NCI-H1105 (cell line): ENCODE measurements around the gene DDX24.

Experiments used
- DNase-seq: peaks from one replicate; lab custom pipeline; 2025; lab: John Stamatoyannopoulos, UW

Gene DDX24

DNA sequence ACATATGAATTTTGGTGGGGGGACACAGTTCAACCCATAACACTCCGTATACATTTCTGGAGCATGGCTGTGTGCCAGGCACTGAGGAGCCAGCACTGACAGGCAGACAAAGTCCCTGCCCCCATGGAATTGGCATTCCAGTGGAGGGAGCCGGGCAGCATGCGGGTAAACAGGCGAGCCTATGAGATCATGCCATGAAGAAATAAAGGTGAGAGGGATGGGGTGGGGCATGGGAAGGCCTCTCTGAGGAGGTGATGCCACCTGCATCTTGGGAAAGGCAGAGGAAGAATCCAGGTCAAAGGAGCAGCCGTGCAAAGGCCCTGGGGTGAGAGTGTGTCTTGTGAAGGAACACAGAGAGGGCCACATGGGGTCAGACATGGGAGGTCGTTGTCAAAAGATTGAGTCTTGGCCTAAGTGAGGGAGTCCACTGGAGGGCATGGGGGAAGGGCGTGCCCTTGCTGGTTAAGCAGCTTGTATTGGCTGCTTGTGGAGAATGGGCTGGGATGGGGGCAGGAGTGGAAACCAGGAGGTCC lies 51.3 kb downstream of the DDX24 start:
- DNase-seq: no peak

DNA sequence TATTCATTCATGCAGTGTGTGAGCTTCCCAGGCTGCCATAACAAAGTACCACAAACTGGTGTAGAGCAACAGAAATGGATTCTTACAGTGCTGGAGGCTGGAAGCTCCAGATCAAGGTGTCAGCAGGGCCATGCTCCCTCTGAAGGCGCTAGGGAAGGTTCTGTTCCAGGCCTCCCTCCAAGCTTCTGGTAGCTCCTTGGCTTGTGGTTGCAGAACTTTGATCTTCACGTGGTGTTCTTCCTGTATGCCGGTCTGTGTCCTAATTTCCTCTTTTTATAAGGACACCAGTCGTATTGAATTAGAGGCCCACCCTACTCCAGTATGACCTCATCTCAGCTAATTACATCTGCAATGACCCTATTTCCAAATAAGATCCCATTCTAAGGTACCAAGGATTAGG lies 51.7 kb downstream of the DDX24 start:
- DNase-seq: no peak

DNA sequence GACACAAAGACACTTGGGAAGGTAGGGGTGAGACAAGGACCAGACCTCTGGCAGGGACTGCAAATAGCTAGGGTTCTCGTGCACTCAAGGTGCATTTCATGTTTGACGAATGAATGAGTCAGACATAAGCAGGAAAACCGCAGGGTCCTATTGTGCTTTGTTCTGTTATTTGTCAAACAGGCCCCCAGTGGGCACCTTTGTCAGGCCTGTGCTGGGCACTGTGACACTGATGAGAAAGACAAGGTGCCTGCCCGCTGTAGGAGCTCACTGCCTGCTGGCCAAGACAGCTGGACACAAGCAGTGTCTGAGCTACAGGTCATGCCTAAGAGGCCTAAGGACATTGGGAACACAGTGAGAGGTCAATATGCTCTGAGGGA lies 52.6 kb downstream of the DDX24 start:
- no peak for DNase-seq

DNA sequence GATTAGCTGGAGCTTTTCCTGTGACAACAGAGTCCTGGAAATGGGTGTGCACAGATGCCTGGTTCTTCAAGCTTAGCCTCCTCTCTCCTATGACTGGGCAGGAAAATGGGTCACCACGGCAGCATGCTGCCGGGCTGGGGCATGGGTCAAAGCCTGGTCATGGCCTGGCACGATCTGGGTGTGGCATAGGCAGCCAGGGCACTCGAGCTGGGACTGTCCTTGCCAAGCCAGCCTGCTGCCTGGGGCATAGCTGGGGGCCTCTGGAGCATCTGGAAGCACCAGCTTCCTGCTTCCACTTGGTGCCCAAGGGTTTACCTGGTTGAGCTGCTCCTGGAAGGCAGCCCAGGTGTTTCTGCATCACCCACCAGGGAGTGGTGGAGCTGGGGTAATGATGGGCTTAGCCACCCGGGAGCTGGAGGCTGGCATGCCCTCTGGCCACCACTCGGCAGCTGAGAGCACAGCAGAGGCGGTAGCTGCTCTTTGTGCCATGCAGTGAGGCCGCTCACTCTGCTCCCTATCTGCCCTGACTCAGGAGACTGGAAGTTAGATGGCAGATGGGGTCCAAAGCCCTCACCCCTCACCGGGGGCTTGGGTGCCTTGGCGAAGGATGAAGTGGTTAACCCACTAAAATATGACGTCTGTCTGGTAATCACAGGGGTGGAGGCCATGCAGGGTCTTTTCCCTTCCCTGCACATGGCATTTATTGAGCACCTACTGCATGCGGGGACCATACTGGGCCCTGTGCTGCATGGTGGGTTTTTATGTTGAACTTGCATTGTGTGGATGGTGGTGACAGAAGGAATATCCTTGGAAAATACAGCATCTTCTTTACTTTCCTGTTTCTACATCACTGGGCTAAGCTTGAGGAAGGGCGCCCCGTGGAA lies 53.2 kb downstream of the DDX24 start:
- no peak for DNase-seq

DNA sequence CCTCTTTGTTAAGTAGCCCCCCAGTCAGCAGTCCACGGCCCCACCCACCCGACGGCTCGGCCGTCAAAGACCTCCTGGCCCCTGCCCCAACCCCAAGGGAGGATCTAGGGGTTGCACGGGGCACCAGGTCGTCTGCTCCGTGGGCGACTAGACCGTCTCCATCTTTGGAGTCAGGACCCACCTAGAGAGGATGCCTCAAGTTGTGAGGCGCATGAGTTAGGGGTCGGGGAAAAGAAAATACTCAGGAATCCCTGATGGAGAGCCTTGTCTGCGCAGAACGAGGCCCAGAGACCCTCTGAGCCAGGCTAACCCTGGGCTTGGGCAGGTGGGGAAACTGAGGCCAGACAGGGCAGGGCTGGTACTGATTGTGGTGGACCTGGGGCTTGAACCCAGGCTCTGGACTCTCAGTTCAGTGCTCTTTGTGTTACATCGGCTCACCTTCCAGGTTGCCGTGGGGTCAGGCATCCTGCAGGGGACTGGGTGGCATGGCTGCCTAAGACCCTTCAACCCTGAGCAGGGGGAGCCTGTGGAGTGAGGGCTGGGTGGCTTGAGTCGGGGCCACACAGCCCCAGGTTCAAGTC lies 54.0 kb downstream of the DDX24 start:
- DNase-seq: no peak

DNA sequence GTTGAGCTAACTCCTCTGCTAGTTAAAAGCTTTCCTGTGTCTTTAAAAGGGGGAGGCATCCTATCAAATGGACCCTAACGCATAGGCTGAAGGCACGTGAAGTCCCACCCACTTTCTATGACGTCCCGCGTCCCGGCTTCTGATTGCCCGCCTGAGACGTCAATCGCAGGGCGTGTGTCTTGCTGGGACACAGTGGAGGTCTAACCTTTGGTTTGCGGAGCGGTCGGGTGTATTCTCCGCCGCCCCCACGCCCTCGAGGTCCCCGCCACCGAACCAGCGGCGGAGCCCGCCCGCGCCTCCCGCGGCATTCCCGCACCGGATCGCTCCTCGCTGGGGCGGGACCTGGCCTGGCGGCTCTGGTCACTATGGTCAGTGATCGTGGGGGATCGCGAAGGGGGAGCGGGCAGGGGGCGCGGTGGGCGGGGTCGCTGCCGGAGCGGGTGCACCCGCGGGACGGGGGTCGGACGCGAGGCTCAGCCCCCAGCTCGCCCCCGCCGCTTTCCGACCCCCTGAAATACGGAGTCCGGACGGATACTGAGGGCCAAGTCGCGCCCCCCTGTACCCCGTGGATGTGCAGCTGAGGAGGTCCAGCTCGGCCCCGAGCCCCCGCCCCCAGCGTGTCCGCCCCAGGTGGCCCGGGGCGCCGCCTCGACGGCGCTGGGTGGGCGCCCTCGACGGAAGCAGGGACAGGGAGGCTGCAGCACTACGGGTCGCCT lies 54.7 kb downstream of the DDX24 start, which contains the start of gene OTUB2:
Gene OTUB2 (plus strand): TSS at position 168 of the 716 bp plus-strand sequence. CDS start 198 bp downstream, at position 366.
- DNase-seq: peak; percentile 96

DNA sequence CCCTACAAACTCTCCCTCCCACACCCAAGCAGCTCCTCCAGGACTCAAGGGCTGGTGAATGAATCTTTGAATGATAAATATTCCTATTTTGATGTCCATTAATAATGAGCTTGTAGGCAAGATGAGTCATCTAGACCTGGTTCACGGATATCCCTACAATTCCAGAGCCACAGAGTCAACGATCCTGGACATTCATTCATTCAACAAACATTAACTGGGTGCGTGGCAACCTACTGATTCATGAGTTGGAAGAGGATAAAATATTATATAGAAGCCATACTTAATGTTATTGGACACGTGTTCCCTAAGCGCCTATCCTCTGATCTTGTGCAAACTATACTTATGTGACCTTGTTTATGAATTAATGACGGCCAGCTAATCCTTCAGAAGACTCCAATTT lies 55.3 kb downstream of the DDX24 start:
- no peak for DNase-seq

DNA sequence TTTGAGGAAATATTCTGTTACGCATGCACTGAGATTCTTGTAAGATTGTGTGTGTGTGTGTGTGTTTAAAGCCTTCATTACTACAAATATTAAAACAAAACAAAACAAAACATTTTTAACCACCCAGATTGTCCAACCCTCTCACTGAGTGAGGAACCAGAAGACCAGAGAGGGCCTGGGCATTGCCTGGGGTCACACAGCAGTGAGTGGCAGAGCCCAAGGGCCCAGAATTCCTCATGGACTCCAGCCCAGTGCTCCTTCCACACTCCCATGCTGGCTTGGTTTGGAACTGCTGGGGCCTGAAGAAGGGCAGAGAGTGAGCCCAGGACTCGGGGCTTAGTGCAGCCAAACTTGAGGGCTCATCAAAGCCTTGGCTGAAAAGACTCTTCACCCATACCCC lies 56.5 kb downstream of the DDX24 start:
- DNase-seq: no peak

DNA sequence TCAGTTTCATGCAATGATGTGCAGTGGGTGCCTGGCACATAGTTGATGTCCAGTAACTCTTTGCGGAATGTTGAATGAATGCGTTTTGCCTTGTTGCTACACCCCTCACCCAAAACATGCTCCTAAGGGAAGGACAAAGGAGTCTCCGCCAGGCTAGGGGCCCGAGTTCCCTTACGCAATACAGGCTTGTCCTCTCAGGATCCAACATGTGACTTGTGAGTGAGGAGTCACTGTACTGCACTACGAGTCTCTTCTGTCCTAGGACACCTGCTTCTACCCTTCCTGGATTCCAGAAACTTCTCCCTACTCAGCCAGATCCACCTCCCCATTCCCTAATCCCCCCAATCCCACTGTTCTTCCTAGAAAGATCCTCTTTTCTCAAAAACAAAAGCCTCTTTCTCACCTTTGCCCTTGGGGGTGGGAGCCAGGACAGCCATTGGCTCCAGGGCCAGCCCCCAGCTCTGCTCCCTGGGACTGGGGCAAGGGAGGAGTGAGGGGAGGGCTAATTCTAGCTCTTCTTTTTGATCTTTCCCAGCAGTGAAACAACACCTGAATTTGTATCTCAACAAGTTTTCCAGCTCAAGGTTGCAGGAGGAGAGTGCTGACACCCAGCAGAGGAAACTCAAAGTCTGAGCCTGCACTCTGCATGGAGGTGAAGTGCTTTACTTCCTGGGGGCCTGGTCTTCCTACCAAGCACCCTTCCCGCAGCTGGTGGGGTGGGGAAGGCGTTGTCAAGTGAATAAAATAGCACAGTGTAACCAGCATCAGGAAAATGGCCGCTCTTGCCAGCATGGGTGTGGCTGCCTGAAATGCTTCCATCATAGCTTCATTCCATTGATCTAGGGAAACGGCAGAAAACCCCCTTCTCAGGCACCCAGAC lies 58.2 kb downstream of the DDX24 start:
- DNase-seq: no peak

DNA sequence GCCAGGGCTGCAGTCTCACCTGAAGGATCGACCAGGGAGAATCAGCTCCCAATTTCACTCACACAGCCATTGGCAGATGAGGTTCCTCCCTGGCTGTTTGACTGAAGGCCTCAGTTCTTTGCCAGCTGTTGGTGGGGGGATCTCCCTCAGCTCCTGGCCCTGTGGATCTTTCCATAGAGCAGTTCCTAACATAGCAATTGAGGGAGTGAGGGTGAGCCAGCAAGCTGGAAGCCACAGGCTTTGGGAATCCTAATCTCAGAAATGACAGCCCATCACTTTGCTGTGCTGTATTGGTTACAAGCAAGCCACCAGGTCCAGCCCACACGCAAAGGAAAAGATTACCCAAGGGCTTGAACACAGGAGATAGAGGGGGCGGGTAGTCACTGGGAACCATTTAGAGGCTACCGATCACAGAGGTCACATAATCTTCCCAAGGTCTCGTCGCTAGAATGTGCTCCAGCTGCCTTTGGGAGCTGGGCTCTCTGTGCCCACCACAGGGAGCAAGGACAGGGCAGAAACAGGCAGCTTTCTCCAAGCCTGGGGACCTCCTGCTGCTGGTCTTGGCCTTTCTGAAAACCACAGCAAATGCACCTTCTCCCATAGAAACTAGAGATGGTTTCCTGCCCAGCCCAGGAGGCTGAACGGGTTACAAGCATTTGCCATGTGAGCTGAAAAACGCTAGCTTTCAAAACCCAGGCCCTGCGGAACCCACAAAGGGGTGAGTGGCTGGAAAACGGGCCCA lies 59.4 kb downstream of the DDX24 start:
- no peak for DNase-seq

DNA sequence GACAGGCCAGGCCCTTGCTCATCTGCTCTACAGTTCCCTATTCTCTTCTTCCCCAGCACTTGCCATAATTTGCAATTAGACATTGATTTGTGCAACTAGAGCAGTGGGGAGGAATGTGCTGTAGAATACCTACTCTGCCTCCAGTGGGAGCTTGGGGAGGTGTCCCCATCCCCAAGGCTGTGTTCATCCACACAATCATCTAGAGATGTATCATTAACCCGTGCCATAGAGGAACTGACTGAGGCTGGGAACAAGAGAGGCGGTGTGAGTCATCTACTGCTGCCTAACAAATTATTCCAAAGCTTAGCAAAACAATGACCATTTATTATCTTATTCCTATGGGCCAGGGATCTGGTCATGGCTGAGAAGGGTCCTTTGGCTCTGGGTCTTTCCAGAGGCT lies 60.0 kb downstream of the DDX24 start:
- DNase-seq: no peak

DNA sequence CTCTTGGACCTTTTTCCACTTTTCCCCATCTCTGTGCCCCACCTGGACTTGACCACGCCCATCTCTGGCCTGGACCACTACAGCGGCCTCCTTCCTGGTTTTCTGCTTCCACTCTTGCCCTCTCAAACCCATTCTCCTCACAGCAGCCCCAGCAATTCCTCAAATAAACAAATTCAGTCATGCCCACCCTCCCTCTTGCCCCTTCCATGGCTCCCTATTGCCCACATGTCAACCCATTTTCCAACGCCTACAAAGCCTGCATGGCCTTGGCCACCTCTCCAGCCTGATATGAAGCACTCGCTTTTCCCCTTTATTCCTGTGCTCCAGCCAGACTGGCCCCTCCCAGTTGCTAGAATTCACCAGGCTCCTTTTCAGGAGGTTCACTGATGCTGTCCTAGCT lies 60.7 kb downstream of the DDX24 start:
- DNase-seq: no peak

DNA sequence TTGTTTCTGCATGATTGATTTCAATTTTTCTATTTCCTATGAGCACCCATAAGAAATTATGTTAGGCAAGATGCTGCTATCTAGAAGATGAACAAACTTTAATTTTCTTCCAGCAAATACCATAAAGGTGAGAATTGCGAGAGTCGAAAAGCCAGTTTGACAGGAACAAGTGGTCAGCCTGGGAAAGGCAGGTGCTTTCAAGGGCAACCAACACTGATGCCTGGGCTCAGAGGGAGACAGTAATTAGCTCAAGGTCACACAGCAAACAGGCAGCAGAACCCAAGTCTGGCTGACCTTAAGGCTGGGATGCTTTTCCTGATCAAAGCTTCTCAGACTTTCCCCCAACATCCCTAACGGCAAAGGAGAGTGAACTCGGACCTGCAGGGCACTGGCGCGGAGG lies 61.7 kb downstream of the DDX24 start:
- no peak for DNase-seq

DNA sequence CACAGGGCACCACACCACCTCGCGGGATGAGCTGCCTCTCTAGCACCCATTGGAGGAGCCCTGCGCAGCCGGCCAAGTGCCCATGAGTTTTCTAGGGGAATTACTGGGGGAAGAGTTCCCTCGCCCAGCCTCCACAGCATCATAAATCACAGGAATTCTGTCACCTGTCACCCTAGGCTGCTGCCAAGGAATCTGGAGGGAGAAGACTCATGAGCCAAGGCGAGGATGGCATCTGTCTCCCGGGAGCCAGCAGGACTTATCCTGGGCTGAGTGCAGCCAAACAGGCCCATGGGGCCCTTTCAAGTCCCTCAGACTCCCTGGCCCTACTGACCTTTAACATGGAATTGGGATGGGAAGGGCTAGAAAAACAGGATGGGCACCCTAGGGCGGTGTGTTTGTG lies 62.7 kb downstream of the DDX24 start:
- no peak for DNase-seq

DNA sequence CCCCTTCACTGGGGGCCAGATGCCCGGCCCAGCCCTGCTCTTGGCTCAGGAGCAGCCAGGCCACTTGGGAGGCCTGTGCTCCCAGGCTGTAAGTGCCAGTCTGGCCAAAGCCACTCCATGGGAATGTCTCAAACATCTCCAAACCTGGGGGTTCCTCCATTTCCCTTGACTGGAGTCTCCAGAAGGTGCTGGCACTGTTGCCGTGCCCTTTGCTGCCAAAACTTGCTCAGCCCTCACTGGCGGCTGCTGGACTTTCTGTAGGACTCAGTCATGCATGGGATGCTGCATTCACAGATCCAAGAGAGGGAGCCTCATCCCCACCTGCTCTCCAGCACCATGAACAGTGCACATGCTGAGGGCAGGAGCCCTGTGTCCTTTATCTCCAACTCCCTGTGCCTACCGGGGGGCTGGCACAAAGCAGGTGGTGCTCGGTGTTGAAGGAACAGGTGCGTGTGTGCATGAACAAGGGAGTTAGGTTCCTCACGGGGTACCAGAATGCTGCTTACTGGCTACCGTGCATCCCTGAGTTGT lies 64.5 kb downstream of the DDX24 start:
- DNase-seq: no peak

DNA sequence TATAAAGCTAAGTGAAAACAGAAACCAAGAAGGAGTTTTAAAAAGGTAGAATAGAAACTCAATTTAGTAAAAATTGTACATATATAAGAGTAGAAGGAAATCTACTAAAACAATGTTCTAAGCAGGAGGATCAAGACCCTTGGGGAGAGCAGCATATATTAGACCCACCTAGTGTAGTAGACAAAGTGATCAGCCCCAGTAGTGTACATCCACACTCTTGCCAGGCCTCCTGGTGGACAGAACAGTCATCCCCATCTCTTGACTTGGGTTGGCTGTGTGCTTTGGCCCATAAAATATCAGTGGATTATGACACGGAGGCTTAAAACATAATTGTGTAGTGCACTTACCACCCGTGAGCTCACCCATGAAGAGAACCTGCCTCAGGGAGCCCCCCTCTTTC lies 65.8 kb downstream of the DDX24 start:
- no peak for DNase-seq

DNA sequence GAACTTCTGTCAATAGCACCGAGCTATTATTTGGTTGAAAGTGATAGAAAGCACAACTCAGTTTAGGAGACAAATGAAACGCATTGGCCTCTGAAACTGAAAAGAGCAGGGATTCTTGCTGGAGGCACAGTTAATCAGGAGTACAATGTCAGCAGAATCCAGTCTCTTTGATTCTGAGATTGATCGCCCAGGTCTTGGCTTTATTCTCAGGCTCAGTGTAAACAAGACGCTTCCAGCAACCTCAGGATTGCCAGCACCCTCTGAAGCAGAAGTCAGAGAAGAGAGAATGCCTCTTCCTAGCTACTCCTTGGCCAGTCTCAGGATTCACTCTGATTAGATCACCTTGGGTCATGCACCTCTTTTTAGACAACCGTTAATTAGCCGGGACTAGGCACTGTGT lies 66.6 kb downstream of the DDX24 start:
- DNase-seq: no peak

DNA sequence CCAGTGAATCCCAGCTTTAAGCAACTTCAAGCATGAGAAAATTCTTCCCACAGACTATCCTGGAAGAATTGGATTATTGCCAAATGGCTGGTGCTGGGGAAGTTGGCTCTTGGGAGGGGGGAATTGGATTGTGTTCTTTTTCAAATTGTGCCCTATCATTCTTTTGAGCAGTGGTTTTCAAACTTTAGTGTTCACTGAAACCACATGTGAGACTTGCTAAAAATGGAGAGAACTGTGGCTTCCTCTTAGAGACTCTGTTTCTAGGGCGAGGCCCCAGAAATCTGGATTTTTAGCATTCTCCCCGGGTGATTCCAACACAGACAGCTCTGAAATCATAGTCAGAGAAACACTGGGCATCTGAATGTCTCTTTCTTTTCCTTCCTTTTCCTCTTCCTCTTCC lies 69.2 kb downstream of the DDX24 start:
- DNase-seq: peak; percentile 11

DNA sequence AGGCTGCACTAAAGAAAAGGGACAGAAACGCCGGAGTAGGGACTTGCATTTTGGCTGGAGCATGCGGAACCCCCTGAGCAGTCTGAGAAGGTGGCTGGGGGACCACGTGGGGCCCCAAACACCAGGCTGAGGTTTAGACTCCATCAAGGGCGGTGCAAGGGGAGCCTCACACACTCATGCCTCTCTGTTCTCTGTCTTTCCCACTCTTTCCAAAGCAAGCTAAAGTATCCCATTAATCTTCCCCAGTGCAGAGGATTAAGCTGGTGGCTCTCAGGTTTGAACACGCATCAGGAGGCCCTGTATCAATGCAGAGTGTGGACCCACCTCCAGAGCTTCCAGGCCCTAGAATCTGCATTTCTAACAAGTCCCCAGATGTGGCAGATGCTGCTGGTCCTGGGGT lies 70.4 kb downstream of the DDX24 start:
- DNase-seq: no peak

DNA sequence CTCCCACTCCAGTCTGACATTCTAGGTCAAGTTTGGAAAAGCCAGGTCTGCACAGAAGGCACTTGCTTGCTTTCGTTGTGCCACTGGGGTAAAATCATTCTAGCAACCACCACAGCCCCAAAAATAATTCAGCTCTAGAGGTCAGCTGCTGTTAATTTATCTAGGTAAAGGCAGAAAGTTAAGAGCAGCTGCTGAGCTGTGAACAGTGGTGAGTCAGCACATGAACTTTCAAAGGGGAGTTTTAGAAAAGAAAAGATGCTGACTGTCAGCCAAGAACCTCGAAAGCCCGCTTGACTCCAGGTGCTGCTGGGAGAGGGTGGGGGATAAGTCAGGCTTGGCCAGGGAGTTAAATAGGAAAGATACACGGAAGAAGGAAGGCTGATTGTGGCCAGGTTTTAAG lies 71.2 kb downstream of the DDX24 start:
- peak; percentile 66 for DNase-seq

DNA sequence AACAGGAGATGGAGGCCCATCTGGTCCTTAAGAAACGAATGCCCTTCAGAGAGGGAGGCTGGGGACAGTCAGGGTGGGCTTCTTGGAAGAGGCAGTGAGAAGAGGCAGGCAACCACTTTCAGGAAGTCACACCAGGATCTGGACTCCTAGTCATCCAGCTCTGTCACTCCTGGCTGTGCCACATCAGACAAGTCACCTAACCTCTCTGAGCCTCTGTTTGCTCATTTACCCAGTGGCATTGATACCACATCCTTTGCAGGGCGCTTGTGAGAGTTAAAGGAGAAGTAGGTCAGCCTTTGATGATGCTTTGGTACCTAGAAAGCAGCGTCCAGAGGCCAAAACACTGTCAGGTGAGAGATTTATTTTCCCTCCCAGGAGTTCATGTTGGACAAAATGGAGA lies 72.8 kb downstream of the DDX24 start:
- no peak for DNase-seq
